HG03565 (cell line): ENCODE results near the gene UBASH3A.

ENCODE experiments used
- ATAC-seq: cut with Tn5 transposase; IDR thresholded peaks from one replicate; pipeline ENCODE4 v1.9.1; 2021; ENCODE audit warnings: mild to moderate bottlenecking, moderate library complexity; ENCODE audit not compliant: unreplicated experiment

The UBASH3A gene

DNA sequence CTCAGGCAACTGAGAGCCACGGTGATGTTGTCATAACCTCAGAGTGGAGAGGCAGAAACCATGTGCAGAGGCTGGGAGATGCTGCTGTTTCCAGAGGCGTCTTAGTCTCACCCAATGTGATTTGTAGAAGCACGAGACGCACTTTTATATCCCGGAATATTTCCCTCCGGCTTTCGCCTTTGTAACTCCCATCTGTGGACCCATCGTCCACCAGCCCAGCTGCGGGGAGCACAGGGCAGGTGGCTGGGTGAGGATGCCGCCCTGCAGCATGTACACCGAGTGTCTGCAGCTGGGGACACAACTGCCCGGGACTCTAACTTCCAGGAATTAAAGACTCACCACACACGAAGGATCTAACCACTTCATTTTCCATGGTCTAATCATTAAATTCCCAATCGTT is 43.5 kb downstream of the UBASH3A start:
- no peak for ATAC-seq

DNA sequence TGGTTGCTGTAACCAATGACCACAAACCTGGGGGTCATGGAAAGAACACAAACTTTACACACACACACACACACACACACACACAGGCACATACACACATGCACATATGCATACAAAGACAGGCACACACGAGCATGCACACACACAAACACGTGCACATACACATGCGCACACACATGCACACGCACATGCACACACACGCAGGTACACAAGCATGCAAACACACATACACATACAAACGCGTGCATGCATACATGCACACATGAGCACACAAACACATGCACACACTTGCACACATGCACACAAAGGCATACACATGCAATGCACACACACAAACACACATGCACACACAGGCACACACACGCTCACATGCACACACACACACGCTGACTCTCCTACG is 44.0 kb downstream of the UBASH3A start:
- no peak for ATAC-seq

DNA sequence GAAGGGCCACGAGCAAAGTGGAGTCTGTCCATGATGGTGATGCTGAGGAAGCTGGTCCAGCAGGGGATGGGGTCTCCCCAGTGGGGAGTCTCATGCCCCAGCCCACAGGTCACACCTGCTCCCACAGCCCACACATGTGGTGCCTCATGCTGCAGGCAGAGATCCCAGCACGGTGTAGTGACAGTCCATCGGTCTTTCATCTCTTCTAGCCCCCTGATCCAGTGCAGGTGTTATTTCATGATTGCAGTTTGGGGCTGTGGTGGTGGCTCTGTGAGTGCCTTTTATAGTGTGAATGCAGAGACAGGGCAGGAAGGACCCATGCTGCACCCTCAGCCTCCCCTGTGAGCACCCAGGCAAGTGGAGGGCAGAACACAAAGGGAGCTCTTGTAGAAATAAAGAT is 45.0 kb downstream of the UBASH3A start:
- ATAC-seq, result no peak

GRCh38 chr21:42451941-42452340 is 48.2 kb downstream of the UBASH3A start:
- no peak for ATAC-seq

DNA sequence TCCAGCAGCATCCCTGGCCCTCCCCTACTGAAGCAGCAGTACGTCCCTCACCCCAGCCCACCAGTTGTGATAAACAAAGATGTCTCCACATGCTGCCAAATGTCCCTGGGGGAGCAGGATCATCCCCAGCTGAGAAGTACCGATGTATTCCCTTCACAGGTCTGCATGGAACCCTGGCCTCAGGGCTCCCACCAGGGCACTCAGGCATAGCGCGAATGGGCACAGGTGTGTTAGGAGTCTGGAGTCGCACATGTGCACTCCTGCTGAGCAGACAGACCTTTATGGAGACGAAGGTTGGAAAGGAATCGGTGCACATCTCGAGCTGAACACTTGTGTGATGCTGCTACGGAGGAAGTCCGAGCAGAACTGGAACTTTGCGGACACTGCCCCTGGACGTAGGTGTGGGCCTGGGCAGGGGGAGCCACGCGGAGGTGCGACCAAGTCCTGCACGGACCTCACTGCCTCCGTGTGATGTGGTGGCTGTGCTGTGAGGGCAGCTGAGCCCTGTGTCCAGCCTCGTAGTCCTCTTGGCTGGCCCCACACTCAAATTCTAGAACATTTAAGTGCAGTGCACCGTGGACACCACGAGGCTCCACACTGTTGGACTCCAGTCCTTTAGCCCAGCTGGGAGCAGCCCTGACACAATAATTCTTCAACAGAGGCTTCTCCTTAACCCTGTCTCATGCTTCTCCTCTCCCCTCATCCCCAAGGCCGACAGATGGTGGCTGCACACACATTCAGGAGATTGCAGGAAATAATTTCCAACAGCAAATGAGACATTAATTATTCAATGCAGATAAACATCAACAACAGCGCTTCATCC is 48.9 kb downstream of the UBASH3A start:
- ATAC-seq, result no peak

GRCh38 chr21:42453224-42453985 is 49.7 kb downstream of the UBASH3A start:
- ATAC-seq, result no peak

GRCh38 chr21:42453986-42454570 is 50.4 kb downstream of the UBASH3A start:
- ATAC-seq, result no peak

GRCh38 chr21:42454786-42455185 is 51.1 kb downstream of the UBASH3A start:
- ATAC-seq, result no peak

DNA sequence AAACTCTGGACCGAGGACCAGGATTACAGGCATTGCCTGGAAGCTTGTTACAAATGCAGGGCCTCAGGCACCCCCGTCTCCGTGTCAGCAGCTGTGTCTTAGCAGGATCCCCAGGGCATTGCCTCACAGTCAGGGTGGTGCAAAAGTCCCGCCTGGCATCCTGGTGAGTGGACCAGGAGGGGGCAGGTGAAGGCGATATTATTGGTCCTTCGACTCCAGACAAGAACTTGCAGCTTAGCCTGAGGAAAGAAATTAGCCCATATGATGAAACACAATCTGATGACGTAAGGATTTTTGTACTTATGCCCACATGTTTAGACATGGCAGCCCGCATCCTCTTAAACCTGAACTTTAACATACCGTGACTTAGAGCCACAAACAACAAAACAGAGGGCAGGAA is 51.5 kb downstream of the UBASH3A start:
- no peak for ATAC-seq

DNA sequence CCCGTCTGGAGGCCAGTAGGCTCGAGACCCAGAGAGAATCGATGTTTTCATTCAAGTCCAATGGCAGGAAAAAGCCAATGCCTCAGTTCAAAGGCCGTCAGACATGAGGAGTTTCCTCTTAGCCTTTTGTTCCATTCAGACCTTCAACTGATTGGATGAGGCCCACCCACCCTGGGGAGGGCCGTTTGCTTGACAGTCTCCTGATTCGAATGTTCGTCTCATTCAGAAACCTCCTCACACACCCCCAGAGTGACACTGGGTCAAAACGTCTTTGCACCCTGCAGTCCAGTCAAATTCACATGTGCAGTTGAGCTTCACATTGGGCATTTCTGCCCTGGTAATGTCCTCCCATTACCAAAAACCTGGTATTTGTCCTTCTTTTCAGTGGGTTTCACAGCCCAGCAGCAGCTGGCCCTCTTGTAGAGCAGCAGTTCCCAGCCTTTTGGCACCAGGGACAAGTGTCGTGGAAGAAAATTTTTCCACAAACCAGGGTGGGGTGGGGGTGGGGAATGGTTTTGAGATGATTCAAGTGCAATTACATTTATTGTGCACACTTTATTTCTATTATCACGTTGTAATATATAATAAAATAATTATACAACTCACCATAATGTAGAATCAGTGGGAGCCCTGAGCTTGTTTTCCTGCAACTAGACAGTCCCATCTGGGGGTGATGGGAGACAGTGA is 52.2 kb downstream of the UBASH3A start:
- no peak for ATAC-seq

GRCh38 chr21:42456457-42456856 is 52.8 kb downstream of the UBASH3A start:
- no peak for ATAC-seq

- no peak for ATAC-seq
These were observed 55.4 kb downstream of the UBASH3A start for GRCh38 chr21:42459082-42459460.

DNA sequence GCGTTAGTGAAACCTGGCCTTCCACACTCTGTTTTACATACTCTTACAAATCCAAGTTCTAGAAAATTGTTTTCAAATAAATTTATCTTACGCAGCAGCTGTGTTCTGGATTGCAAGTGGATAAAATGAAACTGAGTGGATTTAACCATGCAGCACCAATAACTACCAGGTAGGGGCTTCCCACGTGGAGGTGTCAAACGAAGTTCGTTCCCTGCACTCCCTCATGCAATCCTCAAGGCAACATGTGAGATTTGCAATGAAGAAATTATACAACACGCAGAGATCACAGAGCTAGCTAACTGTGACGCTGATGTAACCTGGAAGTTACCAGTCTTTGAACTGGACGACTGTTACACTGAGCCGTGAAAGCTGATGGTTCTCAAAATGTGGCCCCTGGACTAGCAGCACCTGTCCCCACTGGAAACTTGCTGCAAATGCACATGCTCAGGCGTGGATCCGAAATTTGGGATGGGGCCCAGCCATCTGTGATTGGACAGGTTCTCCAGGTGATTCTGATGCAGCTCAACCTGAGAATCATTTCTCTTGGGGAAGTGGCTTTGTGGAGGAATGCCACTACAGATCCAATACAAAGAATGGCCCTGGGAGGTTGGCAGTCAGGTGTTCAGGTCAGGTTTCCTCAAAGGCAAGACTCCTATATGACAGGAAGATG is 56.0 kb downstream of the UBASH3A start:
- ATAC-seq, result no peak

DNA sequence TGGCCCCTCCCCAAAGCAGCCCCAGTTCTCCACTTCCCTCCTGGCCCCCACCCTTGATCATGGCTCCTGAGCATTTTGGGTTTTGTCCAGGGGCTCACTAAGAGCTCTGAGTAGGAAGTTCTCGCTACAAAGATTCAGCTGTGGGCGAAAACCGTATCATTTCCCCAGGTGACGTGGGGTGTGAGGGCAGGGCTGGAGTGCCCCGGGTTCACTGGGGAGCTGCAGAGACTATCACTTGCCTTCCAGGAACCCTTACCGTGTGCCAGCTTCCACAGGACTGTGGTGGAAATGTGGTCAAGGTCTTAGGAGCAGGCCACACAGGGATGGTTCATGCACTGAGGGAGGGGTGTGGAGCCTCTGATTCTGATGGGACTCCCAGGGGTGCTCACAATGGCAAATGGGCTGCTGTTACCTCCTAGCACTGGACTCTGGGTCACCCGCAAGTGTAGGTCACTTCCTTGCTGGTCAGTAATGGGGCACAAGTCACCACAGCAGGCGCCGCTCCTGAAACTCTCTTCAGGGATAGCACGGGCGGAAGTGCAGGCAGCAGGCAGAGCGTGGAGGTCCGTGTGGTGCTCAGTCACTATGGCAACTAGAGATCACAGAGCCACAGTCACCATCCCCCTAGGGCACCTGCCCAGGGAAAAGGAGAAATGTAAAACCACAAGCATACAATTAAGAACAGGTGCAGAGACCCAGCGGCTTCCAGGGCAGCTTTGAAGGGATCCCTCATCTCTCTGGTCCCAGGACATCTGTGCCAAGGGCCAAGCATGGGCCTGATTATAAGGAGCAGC is 56.9 kb downstream of the UBASH3A start:
- ATAC-seq, result no peak

DNA sequence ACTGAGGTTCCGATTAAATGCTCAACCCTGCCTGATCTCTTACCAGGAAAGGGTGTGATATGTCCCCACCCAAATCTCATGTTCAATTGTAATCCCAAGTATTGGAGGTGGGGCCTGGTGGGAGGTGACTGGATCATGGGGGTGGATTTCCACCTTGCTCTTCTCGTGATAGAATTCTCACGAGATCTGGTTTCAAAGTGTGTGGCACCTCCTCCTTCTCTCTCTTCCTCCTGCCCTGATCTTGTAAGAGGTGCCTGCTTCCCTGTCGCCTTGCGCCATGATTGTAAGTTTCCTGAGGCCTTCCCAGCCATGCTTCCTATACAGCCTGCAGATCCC is 57.5 kb downstream of the UBASH3A start:
- ATAC-seq, result no peak

DNA sequence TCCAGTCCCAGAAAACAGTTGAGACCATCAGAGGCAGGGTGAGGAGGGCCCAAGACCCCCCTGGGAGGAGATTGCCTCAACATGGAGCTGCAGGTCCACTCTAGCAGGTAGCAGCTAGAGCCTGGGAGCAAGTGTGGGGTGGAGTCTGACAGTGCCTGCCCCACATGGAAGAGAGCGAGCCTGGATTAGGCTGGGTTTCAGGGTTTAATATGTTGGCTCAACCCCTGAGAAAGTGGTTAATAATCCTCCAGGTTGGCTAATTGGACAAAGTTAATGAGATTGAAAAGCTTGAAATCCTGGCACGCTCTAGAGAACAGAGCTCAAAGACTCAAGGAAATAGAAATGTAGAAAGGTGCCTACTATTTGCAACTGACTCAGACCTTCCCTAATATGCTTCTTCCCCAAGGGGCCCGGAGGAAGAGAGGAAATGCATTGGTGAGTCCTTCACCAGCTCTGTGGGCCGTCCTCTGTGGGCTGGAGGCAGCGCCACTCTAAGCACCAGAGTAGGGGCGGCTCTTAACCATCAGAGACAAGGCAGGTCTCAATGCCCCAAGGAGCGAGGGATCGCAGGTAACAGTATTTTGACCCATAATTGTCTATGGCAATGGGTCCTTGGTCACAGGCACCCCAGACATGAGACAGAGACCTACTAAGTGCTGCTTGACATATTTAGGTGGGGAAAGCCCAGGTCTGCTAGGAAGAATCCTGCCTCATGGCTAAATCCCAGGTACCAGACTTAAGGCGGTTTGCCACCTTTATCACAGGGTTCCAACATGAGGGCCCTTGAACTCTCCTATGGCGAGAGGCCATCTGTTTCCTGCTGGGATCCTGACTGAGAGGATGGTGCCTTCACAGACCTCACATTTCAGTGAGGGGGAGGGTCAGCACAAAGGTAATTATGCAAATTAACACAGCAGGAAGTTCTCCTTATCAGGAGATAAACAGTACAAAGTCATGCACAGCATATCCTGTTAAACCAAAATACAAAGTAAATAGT is 58.5 kb downstream of the UBASH3A start:
- ATAC-seq, result no peak

GRCh38 chr21:42463861-42464515 is 60.3 kb downstream of the UBASH3A start:
- no peak for ATAC-seq

DNA sequence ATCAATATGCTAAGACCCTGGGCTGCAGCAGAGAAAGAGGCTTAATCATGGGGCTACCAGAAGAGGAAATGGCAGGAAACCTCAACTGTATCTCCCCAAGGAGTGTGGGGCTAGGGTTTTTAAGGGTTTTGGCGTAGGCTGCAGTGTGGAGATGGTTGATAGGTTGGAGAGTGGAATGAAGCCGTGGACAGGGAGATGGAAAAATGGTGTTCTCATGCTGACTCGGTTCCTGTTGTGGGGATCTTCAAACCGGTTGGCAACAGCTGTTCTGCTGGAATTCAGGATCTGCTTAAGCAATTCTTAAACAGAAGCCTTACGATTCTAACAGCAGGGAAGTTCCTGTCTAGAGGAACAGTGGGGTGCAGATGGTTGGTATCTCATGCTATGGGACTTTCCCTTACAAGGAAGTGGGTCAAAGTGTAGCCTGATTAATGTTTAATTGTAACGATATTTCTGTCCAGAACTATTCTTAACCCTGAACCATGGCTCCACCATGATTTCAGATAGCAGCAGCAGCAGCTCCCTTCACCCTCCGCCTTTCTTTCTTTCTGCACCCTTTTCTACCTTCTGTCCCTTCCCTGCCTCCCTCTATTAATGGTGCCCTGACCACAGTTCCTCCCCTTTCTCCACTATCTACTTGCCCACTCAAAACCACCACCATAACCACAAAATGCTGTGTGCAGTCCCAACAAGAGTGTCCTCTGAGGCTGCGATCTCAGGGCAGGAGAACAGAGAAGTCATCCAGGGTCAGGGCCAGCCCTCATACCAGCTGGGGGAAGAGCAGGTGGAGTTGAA is 61.5 kb downstream of the UBASH3A start:
- ATAC-seq, result no peak
